COLO829 (cell line): ENCODE results near the gene KCNA10.
A peak's percentile ranks its signal among the peaks of the same experiment; 100 is the strongest.
"Not testable (repeated sequence)": the region's sequence is repeated elsewhere in the genome, so short reads cannot be mapped to it uniquely, and the experiment has no call there.

Source experiments
- DNase-seq: peaks from one replicate; pipeline ENCODE4 v3.0.0; 2012; ENCODE audit warnings: low spot score

KCNA10 gene

DNA sequence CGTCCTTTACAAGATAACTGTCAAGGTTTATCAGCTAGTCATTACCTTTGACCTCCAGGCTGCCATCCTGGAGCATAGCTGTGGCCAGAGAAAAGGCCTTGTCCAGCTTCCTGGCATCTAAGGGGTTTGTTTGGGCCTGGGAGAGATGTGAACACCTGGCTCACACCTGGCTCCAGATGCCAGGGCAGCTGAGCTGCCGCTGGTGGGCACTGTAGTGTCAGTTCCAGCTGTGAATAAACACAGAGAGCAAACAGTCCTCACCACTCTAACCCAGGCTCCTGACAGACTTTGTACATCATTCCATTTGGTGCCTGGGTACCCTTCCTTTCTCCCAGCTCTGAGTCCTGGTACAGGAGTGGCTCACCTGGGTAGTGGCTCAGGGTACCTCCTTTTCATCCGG is 14.3 kb upstream of the KCNA10 start:
- DNase-seq: no peak

DNA sequence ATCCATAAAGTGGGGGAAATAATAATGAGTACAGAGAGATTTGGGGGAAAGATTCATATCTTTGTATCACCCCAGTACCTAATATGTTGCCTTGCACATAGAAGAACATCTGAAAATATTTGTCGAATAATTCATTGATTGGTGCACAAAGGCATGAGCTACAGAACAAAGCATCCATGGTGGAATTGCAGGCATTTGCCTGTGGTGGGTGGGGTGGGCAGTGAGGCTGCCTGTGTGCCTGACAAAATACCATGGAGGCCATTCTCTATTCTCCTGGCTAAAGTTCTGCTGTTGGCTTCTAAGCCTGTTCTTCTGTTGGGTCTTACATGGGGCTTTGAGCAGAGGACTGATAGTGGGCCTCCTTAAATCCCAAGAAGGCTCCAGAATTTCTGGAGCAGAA is 10.0 kb upstream of the KCNA10 start:
- DNase-seq: no peak

DNA sequence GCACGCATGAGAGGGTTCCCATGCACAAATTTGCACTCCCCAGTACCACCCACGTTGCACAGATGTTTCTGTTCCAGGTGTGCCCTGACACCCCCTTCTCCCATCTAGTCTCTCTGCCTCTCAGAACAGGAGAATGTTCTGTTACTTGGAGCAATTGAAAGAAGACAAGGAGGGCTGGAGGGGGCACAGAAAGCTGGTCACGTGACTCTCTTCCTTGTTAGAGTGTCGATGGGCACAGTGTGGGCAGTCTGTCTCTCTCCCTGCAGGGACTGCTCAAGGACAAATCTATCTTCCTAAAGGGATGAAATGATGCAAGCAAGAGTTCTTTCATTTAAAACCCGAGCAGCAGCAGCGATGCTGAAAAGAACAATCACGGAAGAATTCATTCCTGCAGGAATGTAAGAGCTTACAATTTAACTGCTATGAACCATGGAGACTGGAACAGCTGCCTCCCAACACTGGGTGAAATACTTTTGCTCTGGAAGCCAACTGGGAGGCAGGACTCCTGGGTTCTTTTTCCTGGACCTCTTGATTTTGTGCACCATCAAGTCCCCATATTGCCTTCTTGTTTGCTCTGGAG is 7.3 kb upstream of the KCNA10 start:
- DNase-seq: no peak

DNA sequence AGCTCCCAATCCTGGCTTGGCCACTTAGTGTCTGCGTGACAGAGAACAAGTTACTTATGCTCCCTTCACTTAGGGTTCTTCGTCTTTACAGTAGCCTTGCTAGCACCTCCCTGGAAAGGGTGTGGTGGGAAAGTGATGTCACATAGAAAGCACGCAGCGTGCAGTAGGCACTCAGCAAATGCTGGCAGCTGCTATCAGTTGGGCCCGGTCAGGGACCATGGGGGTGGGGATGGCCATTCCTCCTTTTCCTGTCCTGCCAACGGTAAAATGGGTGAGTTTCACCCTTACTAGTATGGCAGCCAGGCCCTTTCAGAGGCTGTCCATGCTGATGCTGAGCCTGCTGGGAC is 6.2 kb upstream of the KCNA10 start:
- no peak for DNase-seq

DNA sequence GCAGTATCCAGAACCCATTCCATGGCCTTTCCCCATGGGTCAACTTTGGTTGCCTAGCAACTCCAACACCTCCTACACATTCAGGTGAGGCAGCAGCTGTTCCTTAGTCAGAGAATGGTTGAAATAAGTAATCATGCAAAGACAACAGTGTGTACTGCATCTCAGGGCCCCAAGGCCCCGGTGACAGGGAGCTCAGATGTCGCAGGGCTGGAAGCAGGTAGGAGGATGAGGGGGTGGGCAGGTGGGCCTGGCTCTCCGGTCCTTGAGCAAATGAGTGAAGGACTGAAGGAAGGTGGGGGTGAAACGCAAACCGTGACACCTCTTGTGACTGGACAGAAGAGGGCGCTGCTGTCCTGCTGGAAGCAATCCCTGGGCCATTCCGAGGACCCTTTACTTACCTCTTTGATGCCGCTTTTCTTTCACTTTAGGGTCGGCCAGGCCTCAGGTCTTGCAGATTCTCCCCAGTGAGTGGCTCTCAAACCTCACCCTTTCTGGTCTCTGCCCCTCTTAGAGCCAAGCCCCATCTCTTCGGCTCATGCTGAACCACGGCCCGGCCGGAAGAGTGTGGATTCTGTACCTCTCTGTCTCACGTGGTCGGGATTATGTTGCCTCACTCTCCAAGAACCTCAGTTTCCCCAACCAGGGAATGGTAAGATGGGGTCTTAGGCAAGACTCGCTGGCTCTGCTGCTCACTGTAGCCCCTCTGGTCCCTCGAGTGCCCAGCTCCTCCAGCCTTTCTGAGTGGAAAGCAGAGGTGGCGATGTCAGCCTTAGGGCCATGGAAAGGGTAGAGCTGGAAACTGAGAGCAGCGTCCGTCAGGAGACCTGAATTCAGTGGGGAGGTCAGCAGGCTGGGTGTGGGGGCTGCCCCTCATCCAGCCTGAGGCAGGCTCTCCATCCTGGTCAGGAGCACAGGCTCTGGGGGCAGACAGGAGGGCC is 5.6 kb upstream of the KCNA10 start:
- DNase-seq: peak; percentile 55

DNA sequence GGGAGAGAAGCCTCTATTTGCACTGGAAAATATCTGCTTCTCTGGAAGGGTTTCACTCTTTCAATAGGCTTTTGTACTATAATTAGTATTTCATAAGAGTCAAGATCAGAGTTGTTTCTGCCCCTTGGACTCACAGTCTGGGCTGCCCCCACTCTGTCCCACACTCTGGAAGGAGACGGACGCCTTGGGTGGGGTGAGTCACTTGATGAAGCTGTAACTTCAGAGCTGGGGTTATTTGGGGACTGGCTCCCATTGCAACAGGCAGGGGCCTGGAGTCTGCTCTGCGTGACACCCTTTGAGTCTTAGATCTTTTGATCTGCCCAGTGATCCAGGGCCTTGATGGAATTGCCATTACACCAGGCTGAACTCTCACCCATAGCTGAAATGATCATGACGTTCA is 4.0 kb upstream of the KCNA10 start:
- DNase-seq: peak; percentile 21

DNA sequence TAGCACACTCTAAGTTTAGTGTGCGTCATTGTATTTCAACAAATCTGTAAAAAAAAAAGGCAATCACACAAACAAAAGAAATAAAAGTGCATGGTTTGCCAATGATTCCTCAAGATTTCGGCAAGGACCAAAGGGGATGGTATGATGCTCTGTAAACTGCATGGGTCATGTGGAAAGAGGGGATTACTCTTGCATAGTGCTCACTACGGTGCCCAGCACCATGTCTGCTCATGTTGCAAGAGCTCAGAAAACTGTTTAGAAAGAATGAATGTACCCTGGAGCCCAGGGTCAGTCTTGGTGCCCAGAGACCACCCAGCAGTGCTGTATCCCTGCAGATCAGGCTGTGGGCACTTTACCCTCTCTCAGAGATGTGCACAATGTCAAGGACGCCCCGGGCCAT is 3.6 kb upstream of the KCNA10 start:
- DNase-seq: no peak

DNA sequence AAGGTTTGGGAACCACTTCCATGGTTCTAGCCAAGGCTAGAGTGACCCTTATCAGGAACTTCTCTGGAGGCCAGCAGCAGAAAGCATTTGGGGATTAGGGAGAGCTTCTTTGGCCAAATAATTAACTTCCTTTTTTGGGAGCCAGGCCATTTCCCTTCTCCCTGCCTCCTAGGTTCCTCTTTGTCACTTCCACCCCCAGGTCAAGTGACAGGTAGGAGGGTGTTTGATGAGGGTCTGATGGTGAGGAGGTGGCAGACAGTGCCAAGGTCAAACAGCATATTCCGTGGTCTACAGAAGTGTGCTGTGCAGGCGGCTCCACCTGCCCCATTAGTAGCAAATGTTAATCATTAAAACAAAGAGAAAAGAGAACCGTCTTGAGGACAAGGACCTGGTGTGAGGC is 1.9 kb upstream of the KCNA10 start:
- DNase-seq: no peak

DNA sequence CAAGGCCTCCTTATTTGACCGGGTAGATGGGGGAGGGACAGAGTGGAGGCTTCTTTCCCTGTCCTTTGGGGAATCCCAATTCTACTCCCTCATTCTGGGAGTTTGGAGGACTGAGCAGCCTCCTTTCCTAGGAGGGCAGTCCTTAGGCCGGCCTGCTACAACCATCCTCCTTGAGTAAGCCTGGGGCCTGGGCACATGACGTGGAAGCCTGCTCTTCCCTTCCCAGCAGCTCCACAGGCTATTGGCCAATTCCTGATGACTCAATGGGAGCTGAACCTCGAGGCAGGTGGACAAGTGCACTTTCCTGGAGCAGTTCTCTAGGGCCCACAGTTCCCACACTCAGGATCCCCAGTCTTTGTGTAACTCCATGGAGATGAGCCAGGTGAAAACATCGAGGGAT is 3.1 kb downstream of the KCNA10 start:
- DNase-seq: no peak

DNA sequence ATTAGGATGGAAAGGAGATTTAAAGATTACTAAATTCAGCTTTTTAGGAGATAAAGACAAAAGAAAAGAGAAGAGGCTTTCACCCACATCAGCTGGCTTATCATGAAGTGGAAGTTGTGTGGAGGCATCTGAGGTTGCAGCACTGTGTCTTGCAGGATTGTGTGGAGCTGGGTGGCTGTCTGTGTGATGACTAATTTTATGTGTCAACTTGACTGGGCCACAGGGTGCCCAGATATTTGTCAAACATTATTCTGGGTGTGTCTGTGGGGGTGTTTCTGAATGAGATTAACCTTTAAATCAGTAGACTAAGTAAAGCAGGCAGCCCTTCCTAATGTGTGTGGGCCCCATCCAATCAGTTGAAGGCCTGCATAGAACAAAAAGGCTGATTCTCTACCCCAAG is 3.9 kb downstream of the KCNA10 start:
- DNase-seq: no peak

DNA sequence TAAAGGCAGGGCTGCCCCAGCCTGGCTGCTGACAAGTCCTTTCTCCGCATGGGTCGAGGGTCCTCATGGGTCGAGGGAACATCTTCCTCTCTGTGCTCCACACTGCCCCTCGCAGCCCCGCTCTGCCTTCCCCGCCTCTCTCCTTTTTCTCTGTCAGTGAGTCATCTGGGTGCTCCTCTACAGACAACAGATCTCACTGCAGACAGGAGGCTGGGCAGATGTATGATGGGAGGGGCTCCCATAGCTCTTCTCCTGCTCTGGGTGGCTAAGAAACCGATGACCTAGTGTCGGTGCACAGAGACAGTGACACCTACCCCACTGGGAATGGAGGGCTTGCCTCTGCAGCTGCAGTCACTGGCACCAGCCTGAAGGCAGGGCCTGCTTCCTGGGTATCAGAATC is 5.5 kb downstream of the KCNA10 start:
- no peak for DNase-seq

DNA sequence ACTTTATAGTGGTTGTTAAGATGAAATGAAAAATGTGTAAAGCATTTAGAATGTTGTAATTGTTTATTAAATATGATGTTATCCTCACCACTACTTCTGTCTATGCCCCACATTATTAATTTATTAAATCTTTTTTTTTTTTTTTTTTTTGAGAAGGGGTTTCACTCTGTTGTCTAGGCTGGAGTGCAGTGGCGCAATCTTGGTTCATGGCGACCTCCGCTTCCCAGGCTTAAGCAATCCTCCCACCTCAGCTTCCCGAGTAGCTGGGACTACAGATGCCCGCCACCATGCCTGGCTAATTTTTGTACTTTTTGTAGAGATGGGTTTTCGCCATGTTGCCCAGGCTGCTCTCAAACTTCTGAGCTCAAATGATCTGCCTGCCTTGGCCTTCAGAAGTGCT is 7.5 kb downstream of the KCNA10 start:
- no peak for DNase-seq

DNA sequence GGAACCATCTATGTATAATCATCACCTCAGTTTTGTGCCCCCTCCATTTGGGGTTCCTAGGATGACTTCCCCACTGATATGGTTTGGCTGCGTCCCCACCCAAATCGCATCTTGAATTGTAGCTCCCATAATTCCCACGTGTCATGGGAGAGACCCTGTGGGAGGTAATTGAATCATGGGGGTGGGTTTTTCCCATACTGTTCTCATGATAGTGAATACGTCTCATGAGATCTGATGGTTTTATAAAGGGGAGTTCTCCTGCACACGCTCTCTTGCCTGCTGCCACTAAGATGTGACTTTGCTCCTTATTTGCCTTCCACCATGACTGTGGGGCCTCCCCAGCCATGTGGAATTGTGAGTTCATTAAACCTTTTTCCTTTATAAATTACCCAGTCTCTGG is 8.1 kb downstream of the KCNA10 start:
- DNase-seq: not testable (repeated sequence)

DNA sequence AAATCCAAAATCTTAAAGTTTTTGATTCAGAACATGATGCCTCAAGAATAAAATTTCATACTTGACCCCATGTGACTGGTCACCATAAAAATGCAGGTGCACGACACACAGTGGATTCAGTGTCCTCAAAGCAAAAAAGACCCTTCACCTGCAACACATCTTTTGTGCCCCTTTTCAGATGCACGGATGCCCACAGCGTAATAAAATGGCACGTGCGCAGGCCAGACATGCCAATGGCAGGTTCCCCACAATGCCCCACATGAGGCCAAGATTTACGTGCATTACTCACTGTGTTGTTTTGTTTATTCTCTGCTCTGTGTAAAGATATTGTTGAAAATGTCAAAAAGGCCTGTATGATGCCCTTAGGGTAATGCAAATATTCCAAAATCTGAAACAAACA is 9.3 kb downstream of the KCNA10 start:
- no peak for DNase-seq

DNA sequence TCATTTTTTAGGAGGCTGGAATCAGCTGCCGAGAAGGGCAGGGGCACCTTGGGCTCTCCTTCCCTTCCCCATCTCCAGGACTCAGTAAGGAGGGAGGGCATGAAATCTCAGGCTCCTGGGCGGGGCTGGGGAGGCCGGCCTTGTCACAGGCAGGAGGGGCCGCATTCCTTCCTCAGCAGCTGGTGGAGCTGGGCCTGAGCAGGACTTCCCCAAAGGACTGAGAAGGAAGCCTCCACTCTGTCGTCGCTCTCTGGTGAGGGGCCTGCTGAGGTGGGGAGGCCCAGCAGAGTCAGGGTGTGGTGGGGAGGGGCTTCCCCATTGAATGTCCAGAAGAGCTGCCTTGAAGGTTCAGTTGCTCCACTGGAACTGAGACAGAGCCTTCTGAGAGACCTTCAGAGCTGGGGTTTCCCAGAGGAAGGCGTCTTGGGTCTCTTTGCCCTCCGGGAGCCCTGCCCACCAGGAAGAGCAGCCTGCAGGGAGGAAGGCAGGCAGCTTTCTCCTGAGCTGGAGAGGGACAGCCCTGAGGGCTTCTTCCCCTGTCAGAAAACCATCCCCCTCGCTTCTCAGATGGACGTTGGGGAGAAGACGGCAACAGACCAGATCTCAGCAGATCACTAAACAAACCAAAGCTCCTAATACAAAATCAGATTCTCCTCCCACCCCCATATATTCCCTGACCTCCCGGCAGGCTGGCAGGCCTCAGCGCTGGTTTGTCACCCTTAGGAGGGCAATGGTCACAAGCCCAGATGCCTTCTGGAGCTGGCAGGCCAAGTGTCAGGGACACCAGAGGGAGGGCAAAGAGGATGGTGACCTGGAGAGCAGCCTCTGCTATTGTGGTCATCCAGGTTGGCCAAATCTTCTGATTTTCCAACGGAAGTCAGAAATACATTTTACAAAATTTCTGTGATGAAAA is 10.7 kb downstream of the KCNA10 start:
- DNase-seq: no peak

DNA sequence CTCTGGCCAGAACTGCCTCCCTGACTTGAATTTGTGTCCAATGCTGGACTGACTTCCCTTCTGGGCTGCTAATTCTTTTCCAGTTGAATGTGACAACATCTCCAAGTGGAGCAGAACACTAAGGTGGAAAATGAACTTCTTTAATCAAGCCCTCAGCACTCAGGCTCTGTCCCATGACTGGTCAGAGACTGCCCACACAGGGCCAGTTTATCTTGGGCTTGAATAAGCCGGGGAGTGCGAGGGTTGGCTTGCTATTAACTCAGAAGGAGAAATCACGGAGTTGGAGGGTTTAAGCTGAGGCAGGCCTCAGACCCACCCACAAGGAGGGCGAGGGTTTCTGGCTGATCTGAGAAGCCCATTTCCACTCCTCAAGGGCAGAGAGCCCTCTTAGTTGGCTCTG is 12.4 kb downstream of the KCNA10 start:
- no peak for DNase-seq

DNA sequence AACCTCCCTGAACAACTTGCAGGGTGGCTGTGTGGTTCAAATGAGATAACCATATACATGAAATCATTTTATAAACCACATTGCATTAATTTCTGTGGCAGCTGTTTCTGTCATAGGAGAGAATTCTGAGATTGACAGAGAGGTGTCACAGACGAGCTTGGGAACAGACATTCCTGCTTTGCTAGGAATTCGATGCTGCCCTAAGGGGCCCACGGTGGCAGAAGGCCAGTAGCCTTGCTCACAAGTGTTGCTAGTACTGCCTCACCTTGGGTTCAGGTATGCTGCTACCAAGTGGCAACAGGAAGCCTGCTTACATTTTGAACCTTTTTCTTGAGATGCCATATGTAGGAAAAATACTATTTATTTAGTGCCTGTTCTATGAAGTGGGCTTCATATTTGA is 13.4 kb downstream of the KCNA10 start:
- no peak for DNase-seq

DNA sequence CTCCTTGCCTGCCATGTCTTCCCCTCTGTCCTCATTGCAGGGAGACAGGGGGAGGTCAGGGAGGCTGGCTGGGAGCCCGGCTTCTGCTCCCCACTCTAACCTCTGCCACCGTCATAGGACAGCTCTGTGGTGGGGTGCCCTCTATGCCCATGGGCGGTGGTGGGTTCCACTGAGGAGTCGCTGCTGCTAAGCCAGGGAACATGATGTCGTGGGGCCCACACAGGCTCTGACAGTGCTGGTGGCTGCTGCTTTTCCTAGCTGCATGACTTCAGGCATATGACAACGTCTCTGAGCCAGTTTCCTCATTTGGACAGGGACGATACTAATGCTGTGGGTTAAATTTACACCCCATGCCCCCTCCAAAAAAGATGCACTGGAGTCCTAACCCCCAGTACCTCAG is 14.7 kb downstream of the KCNA10 start:
- DNase-seq: no peak

DNA sequence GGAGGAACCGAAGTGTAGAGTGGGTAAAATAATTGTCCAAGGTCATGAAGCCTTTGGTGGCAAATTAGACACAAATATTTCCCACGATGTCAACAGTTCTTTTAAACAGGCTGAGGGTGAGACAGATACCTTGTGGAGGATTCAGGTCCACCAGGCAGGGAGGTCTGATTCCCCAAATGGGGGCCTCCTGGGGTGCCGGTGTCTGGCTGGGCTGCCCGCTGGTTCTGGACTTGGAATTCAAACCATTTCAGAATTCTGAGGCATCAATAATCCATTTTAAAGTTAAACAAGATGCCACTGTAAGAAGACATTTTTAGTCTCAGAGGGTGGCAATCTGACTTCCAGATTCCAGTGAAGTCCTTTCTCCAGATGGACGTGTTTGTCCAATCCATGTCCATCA is 15.5 kb downstream of the KCNA10 start:
- no peak for DNase-seq

DNA sequence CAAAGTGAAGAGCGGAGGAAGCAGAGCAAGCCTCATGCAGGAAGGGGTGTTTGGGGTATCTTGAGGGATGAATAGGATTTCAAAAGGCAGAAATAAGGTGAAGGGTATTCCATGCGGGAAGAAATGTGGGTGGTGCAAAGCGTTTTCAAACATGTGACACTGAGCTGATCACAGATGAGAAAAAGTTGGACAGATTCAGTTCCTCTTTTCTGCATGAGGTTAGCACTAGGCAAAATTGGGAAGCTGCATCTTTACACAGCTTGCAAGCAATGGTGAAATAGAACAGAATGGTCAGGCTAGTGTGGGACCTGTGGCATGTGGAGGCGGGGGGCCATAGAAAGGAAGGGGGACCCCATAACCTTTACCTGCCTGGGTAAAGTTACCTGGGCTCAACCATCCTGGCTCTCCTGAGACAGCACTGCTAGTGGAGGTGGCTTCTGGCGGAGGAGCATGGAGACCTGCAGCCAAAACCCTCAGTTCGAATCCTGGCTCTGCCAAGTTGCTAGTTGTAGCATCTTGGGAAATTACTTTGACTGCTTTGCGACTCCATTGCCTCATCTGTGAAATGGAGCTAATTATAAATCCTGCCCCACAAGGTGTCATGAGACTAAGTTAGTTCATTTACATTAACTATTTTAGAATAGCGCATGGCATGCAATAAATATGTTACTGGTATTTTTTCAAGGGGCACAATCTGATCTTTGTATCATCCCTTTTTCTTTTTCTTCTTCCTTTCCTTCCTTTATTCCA is 16.4 kb downstream of the KCNA10 start:
- DNase-seq: no peak

DNA sequence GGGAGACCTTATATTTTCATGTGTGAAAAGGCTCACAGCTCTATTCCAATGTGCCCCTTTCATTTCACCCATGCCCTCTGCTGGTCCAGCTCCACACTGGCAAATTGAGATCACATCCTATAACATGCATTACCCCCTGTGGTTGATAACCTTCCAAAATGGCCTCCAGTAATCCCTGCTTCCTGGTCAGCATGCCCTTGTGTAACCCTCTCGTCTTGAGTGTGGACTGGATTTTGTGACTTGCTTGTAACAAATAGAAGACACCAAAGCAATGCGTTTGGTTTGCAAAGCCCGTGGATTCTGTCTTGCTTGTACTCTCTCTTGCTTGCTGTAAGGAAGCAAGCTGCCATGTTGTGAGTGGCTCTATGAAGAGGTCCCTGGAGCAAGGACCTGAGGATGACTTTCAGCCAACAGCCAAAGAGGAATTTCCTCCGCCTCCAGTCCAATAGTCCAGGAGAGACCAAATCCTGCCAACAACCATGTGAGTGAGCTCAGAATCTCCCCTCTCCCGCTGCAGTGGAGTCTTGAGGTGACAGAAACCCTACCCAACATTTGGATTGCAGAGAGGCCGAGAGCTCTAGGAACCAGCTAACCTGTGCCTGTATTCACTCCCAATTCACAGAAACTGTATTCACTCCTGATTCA is 17.4 kb downstream of the KCNA10 start:
- no peak for DNase-seq

DNA sequence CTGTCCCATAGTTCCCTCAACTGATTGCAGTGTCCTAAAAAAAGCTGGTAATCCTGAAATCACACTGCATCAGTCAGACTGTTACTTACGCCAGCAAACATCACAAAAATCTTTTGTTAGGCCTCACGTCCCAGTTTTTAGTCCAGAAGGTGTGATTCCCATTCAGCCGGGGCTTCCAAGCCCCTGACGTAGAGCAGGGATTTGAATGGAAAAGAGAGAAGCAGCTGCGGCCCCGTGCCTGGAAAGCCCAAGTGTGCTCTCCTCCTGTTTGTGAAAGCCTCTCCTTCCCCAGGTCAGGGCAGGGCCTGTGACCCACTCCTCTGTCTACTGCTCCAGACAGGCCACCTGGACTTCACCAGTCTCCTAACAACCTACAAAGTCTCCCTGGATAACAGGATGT is 20.7 kb downstream of the KCNA10 start:
- DNase-seq: no peak
